ENCODE results near the gene C2CD3. TPM values are rescaled to one million over a fixed set of nuclear protein-coding genes. Genes with fewer than 3 reads are reported as not detected.

Gene C2CD3
- total and polyA plus RNA-seq, 7 donors, result 5.1 to 14.4 (median 9.7) TPM

DNA sequence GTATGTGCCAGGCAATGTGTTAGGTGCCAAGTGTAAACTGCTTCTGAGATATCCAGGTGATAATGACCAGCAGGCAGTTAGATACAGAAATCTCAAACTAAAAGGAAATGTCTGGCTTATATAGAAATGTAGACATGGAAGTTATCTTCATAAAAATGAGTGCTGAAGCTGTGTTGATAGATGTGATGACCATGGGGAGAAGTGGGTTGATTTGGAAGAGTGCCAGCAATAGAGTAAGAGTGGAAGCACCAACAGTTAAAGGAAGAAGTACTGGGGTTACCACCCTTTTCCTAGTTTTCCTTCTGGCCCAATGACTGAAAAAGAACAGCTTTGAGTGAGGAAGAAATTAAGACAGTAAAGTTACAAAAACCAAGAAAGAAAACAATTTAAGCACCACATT, 68.5 kb downstream of the C2CD3 start:
- no peaks in the 10 kb centered on the region for H3K9me3 ChIP-seq
- no peaks in the 10 kb centered on the region for H3K4me1 ChIP-seq
- H3K4me3 ChIP-seq, result no peak overlapping the region
- intact Hi-C loops (cut with DNase I), result no loop called here
- H3K27me3 ChIP-seq (ENCODE audit: insufficient read depth in 3 of 3, low read length in 2 of 3), result no peaks in the 10 kb centered on the region
- no peak overlapping the region for H3K27ac ChIP-seq
- ATAC-seq (no peak), DNase-seq (no peak)
- TF ChIP-seq, protein P1, sequence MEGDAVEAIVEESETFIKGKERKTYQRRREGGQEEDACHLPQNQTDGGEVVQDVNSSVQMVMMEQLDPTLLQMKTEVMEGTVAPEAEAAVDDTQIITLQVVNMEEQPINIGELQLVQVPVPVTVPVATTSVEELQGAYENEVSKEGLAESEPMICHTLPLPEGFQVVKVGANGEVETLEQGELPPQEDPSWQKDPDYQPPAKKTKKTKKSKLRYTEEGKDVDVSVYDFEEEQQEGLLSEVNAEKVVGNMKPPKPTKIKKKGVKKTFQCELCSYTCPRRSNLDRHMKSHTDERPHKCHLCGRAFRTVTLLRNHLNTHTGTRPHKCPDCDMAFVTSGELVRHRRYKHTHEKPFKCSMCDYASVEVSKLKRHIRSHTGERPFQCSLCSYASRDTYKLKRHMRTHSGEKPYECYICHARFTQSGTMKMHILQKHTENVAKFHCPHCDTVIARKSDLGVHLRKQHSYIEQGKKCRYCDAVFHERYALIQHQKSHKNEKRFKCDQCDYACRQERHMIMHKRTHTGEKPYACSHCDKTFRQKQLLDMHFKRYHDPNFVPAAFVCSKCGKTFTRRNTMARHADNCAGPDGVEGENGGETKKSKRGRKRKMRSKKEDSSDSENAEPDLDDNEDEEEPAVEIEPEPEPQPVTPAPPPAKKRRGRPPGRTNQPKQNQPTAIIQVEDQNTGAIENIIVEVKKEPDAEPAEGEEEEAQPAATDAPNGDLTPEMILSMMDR (IDR thresholded peaks at IDR 0.05), result no peak
- H3K36me3 ChIP-seq (ENCODE audit: insufficient read depth in 1 of 2, low read depth in 1 of 2), result peaks cover 12 to 87% of the 10 kb centered on the region in 2 donors

DNA sequence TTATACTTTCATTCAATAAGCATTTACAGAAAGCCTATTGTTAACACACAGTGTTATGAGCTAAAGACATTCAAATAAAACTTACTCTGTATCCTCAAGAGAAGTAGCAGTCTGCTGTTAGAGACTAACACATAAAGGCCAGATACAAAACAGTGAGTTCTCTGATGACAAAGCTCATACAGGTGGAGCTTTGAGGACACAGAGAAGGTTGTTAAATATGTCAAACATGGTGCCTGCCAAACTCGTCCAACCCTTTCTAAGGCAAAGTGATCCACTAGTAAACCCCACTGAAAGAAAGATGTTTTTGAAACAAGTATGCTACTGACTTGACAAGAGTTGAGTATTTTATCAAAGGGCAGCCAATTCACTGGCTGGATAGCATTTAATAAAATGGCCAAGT, 70.1 kb downstream of the C2CD3 start:
- peaks cover 6 to 96% of the 10 kb centered on the region in 2 donors for H3K36me3 ChIP-seq (ENCODE audit: insufficient read depth in 1 of 2, low read depth in 1 of 2)
- no peak overlapping the region for H3K27ac ChIP-seq
- TF ChIP-seq, protein P1 (IDR thresholded peaks at IDR 0.05), result no peak
- intact Hi-C loops (cut with DNase I), result no loop called here
- DNase-seq (no peak), ATAC-seq (no peak)
- H3K9me3 ChIP-seq, result no peaks in the 10 kb centered on the region
- H3K27me3 ChIP-seq (ENCODE audit: insufficient read depth in 3 of 3, low read length in 2 of 3), result no peaks in the 10 kb centered on the region
- H3K4me3 ChIP-seq, result no peak overlapping the region
- WGBS, 3 donors, result 77 to 91% (median 81%) methylated on average over 1 of the region's 1 CpG
- no peaks in the 10 kb centered on the region for H3K4me1 ChIP-seq

DNA sequence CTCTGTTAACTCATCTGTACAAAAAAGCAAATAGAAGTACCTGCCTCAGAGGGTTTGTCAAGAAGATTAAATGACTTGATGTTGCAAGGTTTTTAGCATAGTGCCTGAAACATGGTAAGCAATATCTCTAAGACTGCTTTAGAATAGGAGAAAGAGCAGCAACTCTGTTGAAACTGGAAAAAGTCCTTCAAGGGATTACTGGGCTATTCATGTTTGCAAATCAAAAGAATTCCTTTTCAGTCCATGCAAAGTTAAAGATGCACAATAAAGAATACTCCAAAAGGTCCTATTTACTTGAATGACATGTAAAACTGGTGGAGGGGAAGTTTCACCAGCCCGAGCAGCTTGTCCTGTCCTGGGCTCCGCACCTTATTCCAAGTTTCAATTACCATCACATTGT, 70.6 kb downstream of the C2CD3 start:
- intact Hi-C loops (cut with DNase I), result no loop called here
- 95 to 96% (median 95%) methylated on average over 2 of the region's 2 CpGs for WGBS, 3 donors
- no peaks in the 10 kb centered on the region for H3K4me1 ChIP-seq
- no peaks in the 10 kb centered on the region for H3K9me3 ChIP-seq
- H3K27ac ChIP-seq, result no peak overlapping the region
- TF ChIP-seq, protein P1 (IDR thresholded peaks at IDR 0.05), result no peak
- H3K4me3 ChIP-seq, result no peak overlapping the region
- DNase-seq (no peak), ATAC-seq (no peak)
- no peaks in the 10 kb centered on the region for H3K27me3 ChIP-seq (ENCODE audit: insufficient read depth in 3 of 3, low read length in 2 of 3)
- peaks cover 6 to 96% of the 10 kb centered on the region in 2 donors for H3K36me3 ChIP-seq (ENCODE audit: insufficient read depth in 1 of 2, low read depth in 1 of 2)

DNA sequence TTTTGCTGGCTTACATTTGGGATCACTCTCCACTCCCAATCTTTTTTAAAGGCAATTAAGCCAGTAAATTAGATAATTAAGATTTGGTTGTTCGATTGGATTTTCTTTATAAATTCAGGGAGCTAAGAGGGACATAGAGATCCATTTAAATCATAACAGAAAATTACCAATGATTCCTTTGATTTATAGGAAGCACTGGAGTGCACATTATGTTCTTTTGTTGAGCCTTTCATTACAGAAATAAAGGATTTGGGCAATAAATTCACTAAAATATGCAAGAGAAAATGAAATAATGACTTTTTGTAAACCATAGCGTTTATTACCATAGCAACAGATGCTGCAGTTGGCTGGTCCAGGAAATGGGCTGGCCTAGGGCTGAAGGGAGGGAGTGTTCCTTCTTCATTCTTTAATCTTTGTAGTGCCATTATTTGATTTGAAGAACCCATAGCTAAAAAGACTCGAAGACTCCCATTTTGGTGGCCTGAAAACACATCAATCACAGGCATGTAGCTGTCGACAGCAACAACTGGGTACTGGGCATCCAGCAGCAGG, 73.0 kb downstream of the C2CD3 start:
- Histone ChIP-seq H3K4me3 (no peak overlapping the region), H3K36me3 (ENCODE audit: insufficient read depth in 1 of 2, low read depth in 1 of 2) (peaks cover 12 to 96% of the 10 kb centered on the region in 2 donors), H3K27me3 (ENCODE audit: insufficient read depth in 3 of 3, low read length in 2 of 3) (no peaks in the 10 kb centered on the region), H3K4me1 (no peaks in the 10 kb centered on the region), H3K9me3 (no peaks in the 10 kb centered on the region), H3K27ac (no peak overlapping the region)
- intact Hi-C loops (cut with DNase I), result no loop called here
- ATAC-seq (no peak), DNase-seq (no peak)
- TF ChIP-seq, protein P1 (IDR thresholded peaks at IDR 0.05), result no peak
- WGBS, 3 donors, result 79 to 87% (median 85%) methylated on average over 4 of the region's 4 CpGs

GRCh38 chr11:74094393-74094792, 76.4 kb downstream of the C2CD3 start:
- Histone ChIP-seq H3K4me1 (no peaks in the 10 kb centered on the region), H3K4me3 (no peak overlapping the region), H3K27me3 (ENCODE audit: insufficient read depth in 3 of 3, low read length in 2 of 3) (no peaks in the 10 kb centered on the region), H3K36me3 (ENCODE audit: insufficient read depth in 1 of 2, low read depth in 1 of 2) (peaks cover 9 to 100% of the 10 kb centered on the region in 2 donors), H3K9me3 (no peaks in the 10 kb centered on the region), H3K27ac (no peak overlapping the region)
- no peak for DNase-seq
- TF ChIP-seq, protein P1 (IDR thresholded peaks at IDR 0.05), result no peak
- no peak for ATAC-seq
- WGBS, 3 donors, result 94 to 97% (median 96%) methylated on average over 4 of the region's 4 CpGs
- intact Hi-C loops (cut with DNase I), result loop anchor here in 1 of 2 donors (5.0 kb wide), 1 partner anchor 127 kb away; no protein-coding TSS in a partner anchor
